Panc1 (cell line): ENCODE results near the gene PPP4C. TPM values are rescaled to one million over a fixed set of nuclear protein-coding genes. Genes with fewer than 3 reads are reported as not detected.

ENCODE experiments used
- ATAC-seq: fragments of 200-7000 bp; cut with Tn5 transposase; 2 replicates; pipeline ENCODE4 v1.9.1; 2020; ENCODE audit warnings: mild to moderate bottlenecking, moderate library complexity
- BruUV-seq: library from RNA; stranded (reverse); fragments of 400-500 nt; replicated peaks from 2 replicates; lab custom pipeline; 2021; lab: Mats Ljungman, UMichigan
- CTCF ChIA-PET: fragments of 300-600 bp; sonication (Branson Sonifier 250); formaldehyde crosslinking; loops from one replicate; lab custom pipeline; 2022; ENCODE audit warnings: antibody characterized with exemption; lab: Charles Lee
- POLR2A ChIA-PET: fragments of 300-600 bp; sonication (Branson Sonifier 250); formaldehyde crosslinking; loops from one replicate; lab custom pipeline; 2022; ENCODE audit warnings: antibody characterized with exemption; lab: Charles Lee
- DNase-seq: peaks from one replicate; pipeline ENCODE4 v3.0.0-alpha.2; 2010; ENCODE audit warnings: low read depth, low spot score
- H3K27ac ChIP-seq: 2 replicates; pipeline ENCODE4 v1.5.1; 2011; ENCODE audit warnings: mild to moderate bottlenecking, low read length, inconsistent platforms
- H3K27me3 ChIP-seq: fragments of 200-500 bp; sonication (Bioruptor generic); 2 replicates; pipeline ENCODE4 v1.6.0; 2014; ENCODE audit warnings: low read length, inconsistent platforms; ENCODE audit not compliant: control insufficient read depth, insufficient read depth
- H3K36me3 ChIP-seq: fragments of 200-500 bp; sonication (Bioruptor generic); 2 replicates; pipeline ENCODE4 v1.5.1; 2014; ENCODE audit warnings: inconsistent platforms, mild to moderate bottlenecking, low read length, moderate library complexity; ENCODE audit not compliant: control insufficient read depth, insufficient read depth
- H3K4me1 ChIP-seq: 2 replicates; pipeline ENCODE4 v1.5.1; 2011; ENCODE audit warnings: inconsistent platforms, mild to moderate bottlenecking, low read length, moderate library complexity; ENCODE audit not compliant: control insufficient read depth, insufficient read depth
- H3K4me3 ChIP-seq, 2 experiments: 2 replicates each; pipeline ENCODE4 v1.5.1; 2011 to 2012; ENCODE audit warnings: low read depth in 2 of 2, low read length in 2 of 2, mild to moderate bottlenecking in 2 of 2, inconsistent platforms in 1 of 2, moderate library complexity in 1 of 2
- H3K9me3 ChIP-seq: fragments of 200-500 bp; sonication (Bioruptor generic); 2 replicates; pipeline ENCODE4 v1.5.1; 2014; ENCODE audit warnings: low read depth, mild to moderate bottlenecking, inconsistent platforms, low read length, moderate library complexity; ENCODE audit not compliant: control insufficient read depth, insufficient read depth
- POLR2AphosphoS5 ChIP-seq: IDR thresholded peaks from 2 replicates; pipeline ENCODE4 v1.6.1; 2012; ENCODE audit warnings: mild to moderate bottlenecking, low read depth, low read length, moderate library complexity
- SIN3A ChIP-seq: IDR thresholded peaks from 2 replicates; pipeline ENCODE4 v1.6.1; 2012; ENCODE audit warnings: low read depth, mild to moderate bottlenecking, low read length, moderate library complexity, borderline replicate concordance; ENCODE audit not compliant: insufficient read depth
- TCF7L2 ChIP-seq: IDR thresholded peaks from 2 replicates; pipeline ENCODE4 v1.6.1; 2011; ENCODE audit warnings: mild to moderate bottlenecking, low read depth, low read length, inconsistent platforms
- in situ Hi-C: cut with HindIII; loops from 2 replicates; pipeline ENCODE4 v1.10.0; 2016; ENCODE audit warnings: low sequenced_read_pairs, low pct_unique_long_range_greater_than_20kb
- intact Hi-C: fragments of 100-400 bp; cut with micrococcal nuclease; formaldehyde crosslinking; loops from one replicate; pipeline ENCODE4 v1.10.0; 2022; ENCODE audit not compliant: unreplicated experiment
- total RNA-seq: library from RNA; stranded (reverse); gene quantifications from one replicate; pipeline ENCODE4 v1.2.1, GENCODE V29; 2021; ENCODE audit not compliant: unreplicated experiment
- TF ChIP-seq, protein P1 (sequence below), 2 experiments: IDR thresholded peaks; 2 replicates each; pipeline ENCODE4 v1.6.1; 2011 to 2012; ENCODE audit warnings: low read depth in 2 of 2, control low read depth in 1 of 2, low read length in 1 of 2, mild to moderate bottlenecking in 1 of 2, moderate library complexity in 1 of 2; ENCODE audit not compliant: insufficient read depth in 1 of 2
- TF ChIP-seq, protein P2 (sequence below): fragments of 450-650 bp; IDR thresholded peaks from 2 replicates; pipeline ENCODE4 v1.5.1; 2017; ENCODE audit warnings: mild to moderate bottlenecking

The PPP4C gene
- total RNA-seq, 1 experiment from 2014 or later, result 186 TPM

DNA sequence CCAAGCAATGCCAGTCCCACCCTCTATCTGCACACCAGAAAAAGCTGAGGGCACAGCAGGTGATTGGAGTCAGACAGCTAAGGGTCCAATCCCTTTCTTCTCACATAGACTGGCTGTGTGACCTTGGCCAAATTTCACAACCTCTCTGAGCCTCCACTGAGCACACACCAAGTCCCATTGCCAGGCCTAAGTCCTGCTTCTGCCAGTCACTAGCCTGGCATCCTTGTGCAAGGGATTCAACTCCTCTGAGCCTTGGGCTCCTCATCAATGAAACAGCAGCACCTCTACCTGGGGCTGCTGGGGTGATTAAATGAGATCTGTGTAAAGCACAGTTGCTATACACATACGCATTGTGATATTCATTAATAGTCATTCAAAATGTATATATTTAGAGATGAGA lies 29.2 kb upstream of the PPP4C start:
- no peaks in the 10 kb centered on the region for H3K9me3 ChIP-seq
- H3K27me3 ChIP-seq, result no peaks in the 10 kb centered on the region
- H3K27ac ChIP-seq, result no peak overlapping the region
- no peaks in the 10 kb centered on the region for H3K4me1 ChIP-seq
- BruUV-seq, result no TSS peak
- intact Hi-C loops (no loop called here), in situ Hi-C loops (no loop called here)
- TF ChIP-seq, protein P1, sequence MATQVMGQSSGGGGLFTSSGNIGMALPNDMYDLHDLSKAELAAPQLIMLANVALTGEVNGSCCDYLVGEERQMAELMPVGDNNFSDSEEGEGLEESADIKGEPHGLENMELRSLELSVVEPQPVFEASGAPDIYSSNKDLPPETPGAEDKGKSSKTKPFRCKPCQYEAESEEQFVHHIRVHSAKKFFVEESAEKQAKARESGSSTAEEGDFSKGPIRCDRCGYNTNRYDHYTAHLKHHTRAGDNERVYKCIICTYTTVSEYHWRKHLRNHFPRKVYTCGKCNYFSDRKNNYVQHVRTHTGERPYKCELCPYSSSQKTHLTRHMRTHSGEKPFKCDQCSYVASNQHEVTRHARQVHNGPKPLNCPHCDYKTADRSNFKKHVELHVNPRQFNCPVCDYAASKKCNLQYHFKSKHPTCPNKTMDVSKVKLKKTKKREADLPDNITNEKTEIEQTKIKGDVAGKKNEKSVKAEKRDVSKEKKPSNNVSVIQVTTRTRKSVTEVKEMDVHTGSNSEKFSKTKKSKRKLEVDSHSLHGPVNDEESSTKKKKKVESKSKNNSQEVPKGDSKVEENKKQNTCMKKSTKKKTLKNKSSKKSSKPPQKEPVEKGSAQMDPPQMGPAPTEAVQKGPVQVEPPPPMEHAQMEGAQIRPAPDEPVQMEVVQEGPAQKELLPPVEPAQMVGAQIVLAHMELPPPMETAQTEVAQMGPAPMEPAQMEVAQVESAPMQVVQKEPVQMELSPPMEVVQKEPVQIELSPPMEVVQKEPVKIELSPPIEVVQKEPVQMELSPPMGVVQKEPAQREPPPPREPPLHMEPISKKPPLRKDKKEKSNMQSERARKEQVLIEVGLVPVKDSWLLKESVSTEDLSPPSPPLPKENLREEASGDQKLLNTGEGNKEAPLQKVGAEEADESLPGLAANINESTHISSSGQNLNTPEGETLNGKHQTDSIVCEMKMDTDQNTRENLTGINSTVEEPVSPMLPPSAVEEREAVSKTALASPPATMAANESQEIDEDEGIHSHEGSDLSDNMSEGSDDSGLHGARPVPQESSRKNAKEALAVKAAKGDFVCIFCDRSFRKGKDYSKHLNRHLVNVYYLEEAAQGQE (IDR thresholded peaks at IDR 0.05; ENCODE audit: insufficient read depth in 1 of 2, low read depth in 2 of 2, low read length in 1 of 2), result no peak
- TF ChIP-seq TCF7L2, result no peak
- TF ChIP-seq, protein P2, sequence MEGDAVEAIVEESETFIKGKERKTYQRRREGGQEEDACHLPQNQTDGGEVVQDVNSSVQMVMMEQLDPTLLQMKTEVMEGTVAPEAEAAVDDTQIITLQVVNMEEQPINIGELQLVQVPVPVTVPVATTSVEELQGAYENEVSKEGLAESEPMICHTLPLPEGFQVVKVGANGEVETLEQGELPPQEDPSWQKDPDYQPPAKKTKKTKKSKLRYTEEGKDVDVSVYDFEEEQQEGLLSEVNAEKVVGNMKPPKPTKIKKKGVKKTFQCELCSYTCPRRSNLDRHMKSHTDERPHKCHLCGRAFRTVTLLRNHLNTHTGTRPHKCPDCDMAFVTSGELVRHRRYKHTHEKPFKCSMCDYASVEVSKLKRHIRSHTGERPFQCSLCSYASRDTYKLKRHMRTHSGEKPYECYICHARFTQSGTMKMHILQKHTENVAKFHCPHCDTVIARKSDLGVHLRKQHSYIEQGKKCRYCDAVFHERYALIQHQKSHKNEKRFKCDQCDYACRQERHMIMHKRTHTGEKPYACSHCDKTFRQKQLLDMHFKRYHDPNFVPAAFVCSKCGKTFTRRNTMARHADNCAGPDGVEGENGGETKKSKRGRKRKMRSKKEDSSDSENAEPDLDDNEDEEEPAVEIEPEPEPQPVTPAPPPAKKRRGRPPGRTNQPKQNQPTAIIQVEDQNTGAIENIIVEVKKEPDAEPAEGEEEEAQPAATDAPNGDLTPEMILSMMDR, result no peak
- TF ChIP-seq SIN3A, result no peak
- no peak overlapping the region for H3K4me3 ChIP-seq
- no peak for DNase-seq
- CTCF ChIA-PET, result interaction anchor here (0.5 kb wide), 1 partner anchor 25 kb away, joined by 5 read pairs; no protein-coding TSS in a partner anchor
- no peaks in the 10 kb centered on the region for H3K36me3 ChIP-seq
- POLR2A ChIA-PET, result no interaction called here
- ATAC-seq, result no peak

DNA sequence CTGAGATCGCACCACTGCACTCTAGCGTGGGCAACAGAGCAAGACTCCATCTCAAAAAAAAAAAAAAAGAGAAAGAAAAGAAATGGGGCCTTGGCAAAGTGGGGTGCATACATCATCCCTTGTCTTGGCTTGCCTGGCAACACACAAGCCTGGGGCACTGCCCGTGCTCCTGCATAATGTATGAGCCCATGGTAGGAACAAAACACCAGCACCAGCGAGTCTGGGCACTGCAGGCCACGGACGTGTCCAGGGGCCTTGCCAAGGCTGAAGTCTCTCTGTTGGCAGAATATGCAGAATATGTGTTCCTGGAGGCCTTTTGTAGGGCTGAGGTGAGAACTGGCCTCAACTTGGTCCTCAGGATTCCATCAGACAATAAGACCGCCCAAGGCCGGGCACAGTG lies 25.9 kb upstream of the PPP4C start:
- ChIA-PET POLR2A (no interaction called here), CTCF (no interaction called here)
- no peaks in the 10 kb centered on the region for H3K27me3 ChIP-seq
- no peaks in the 10 kb centered on the region for H3K9me3 ChIP-seq
- no peaks in the 10 kb centered on the region; the same call in 1 of the 2 replicates for H3K36me3 ChIP-seq
- ATAC-seq (no peak), DNase-seq (no peak)
- no peak overlapping the region for H3K27ac ChIP-seq
- TF ChIP-seq, protein P1 (IDR thresholded peaks at IDR 0.05; ENCODE audit: insufficient read depth in 1 of 2, low read depth in 2 of 2, low read length in 1 of 2), result no peak
- TF ChIP-seq SIN3A (no peak), TCF7L2 (no peak), POLR2AphosphoS5 (no peak)
- TF ChIP-seq, protein P2, result no peak
- in situ Hi-C loops, result no loop called here
- BruUV-seq, result no TSS peak
- H3K4me3 ChIP-seq, result no peak overlapping the region
- H3K4me1 ChIP-seq, result peaks cover 13% of the 10 kb centered on the region
- intact Hi-C loops, result no loop called here
